ENCODE data around the gene LRRC27. TPM values are rescaled to one million over a fixed set of nuclear protein-coding genes. Genes with fewer than 3 reads are reported as not detected.

The LRRC27 gene
- polyA plus RNA-seq, 3 donors = 3.6 to 12.8 (median 3.6) TPM

GRCh38 chr10:132422903-132423825, 91.2 kb downstream of the LRRC27 start:
- Histone ChIP-seq H3K4me2 (replicated peaks; ENCODE audit: extremely low read depth, low read length, poor library complexity, severe bottlenecking) (peak overlapping the region; percentile 68), H3K4me1 (ENCODE audit: control insufficient read depth in 1 of 2, insufficient read depth in 2 of 2, low read length in 2 of 2) (peaks cover 57 to 58% of the 10 kb centered on the region in 2 donors), H3K27ac (ENCODE audit: low read depth in 1 of 2, low read length in 2 of 2) (peak overlapping the region; percentile 91 to 96), H4K20me1 (ENCODE audit: insufficient read depth, low read length) (no peaks in the 10 kb centered on the region), H3K9ac (ENCODE audit: insufficient read depth, low read length, poor library complexity, severe bottlenecking) (peak overlapping the region; percentile 78), H2AFZ (ENCODE audit: insufficient read depth, low read depth, low read length, poor library complexity, severe bottlenecking) (peak overlapping the region; percentile 51), H3K27me3 (ENCODE audit: control insufficient read depth in 2 of 2, insufficient read depth in 2 of 2, low read length in 2 of 2) (no peaks in the 10 kb centered on the region), H3K9me3 (replicated peaks in 1 of 2; ENCODE audit: control insufficient read depth in 1 of 2, insufficient read depth in 1 of 2, low read length in 2 of 2) (no peaks in the 10 kb centered on the region), H3K79me2 (ENCODE audit: insufficient read depth, low read length) (peaks cover 24% of the 10 kb centered on the region), H3K36me3 (replicated peaks in 1 of 2; ENCODE audit: control insufficient read depth in 1 of 2, insufficient read depth in 2 of 2, low read length in 2 of 2) (peaks cover 0 to 5% of the 10 kb centered on the region in 2 donors), H3K4me3 (replicated peaks in 1 of 3; ENCODE audit: low read depth in 2 of 3, low read length in 3 of 3) (peak overlapping the region in 1 of 3 experiments; percentile 70)
- intact Hi-C loops (cut with micrococcal nuclease) = no loop called here
- DNase-seq = peak; percentile 69 to 79 (median 72)
- no peak for TF ChIP-seq CTCF (IDR thresholded peaks at IDR 0.05)
- Mint-ChIP-seq H3K4me1 (peaks cover 50% of the 10 kb centered on the region), H3K27me3 (ENCODE audit: low read depth in 3 of 3) (no peaks in the 10 kb centered on the region), H3K9me3 (peaks cover 0 to 2% (median 0%) of the 10 kb centered on the region in 7 donors), H3K4me3 (peak overlapping the region; percentile 46 to 72), H3K27ac (peak overlapping the region; percentile 91 to 99 (median 95)), H3K36me3 (peaks cover 0 to 2% of the 10 kb centered on the region in 2 donors)
- 26% methylated on average over 21 of the region's 26 CpGs for WGBS (ENCODE audit: insufficient coverage)

- no peaks in the 10 kb centered on the region for H3K27me3 ChIP-seq (ENCODE audit: control insufficient read depth in 2 of 2, insufficient read depth in 2 of 2, low read length in 2 of 2)
- H3K27ac ChIP-seq (ENCODE audit: low read depth in 1 of 2, low read length in 2 of 2) = no peak overlapping the region
- H3K9me3 Mint-ChIP-seq = peaks cover 0 to 2% (median 0%) of the 10 kb centered on the region in 7 donors
- H3K4me2 ChIP-seq (replicated peaks; ENCODE audit: extremely low read depth, low read length, poor library complexity, severe bottlenecking) = no peak overlapping the region
- peaks cover 14% of the 10 kb centered on the region for H3K79me2 ChIP-seq (ENCODE audit: insufficient read depth, low read length)
- H4K20me1 ChIP-seq (ENCODE audit: insufficient read depth, low read length) = no peaks in the 10 kb centered on the region
- H3K4me1 ChIP-seq (ENCODE audit: control insufficient read depth in 1 of 2, insufficient read depth in 2 of 2, low read length in 2 of 2) = peaks cover 47 to 49% of the 10 kb centered on the region in 2 donors
- no peak for DNase-seq
- no peak overlapping the region for H3K4me3 ChIP-seq (replicated peaks in 1 of 3; ENCODE audit: low read depth in 2 of 3, low read length in 3 of 3)
- H3K36me3 ChIP-seq (replicated peaks in 1 of 2; ENCODE audit: control insufficient read depth in 1 of 2, insufficient read depth in 2 of 2, low read length in 2 of 2) = peaks cover 0 to 6% of the 10 kb centered on the region in 2 donors
- peaks cover 0 to 2% of the 10 kb centered on the region in 2 donors for H3K36me3 Mint-ChIP-seq
- intact Hi-C loops (cut with micrococcal nuclease) = no loop called here
- no peak overlapping the region for H3K27ac Mint-ChIP-seq
- TF ChIP-seq CTCF (IDR thresholded peaks at IDR 0.05) = no peak
- no peak overlapping the region for H3K4me3 Mint-ChIP-seq
- H2AFZ ChIP-seq (ENCODE audit: insufficient read depth, low read depth, low read length, poor library complexity, severe bottlenecking) = no peak overlapping the region
- H3K9ac ChIP-seq (ENCODE audit: insufficient read depth, low read length, poor library complexity, severe bottlenecking) = no peak overlapping the region
- H3K4me1 Mint-ChIP-seq = peaks cover 40% of the 10 kb centered on the region
- 93% methylated on average over 16 of the region's 21 CpGs for WGBS (ENCODE audit: insufficient coverage)
- no peaks in the 10 kb centered on the region for H3K9me3 ChIP-seq (replicated peaks in 1 of 2; ENCODE audit: control insufficient read depth in 1 of 2, insufficient read depth in 1 of 2, low read length in 2 of 2)
- H3K27me3 Mint-ChIP-seq (ENCODE audit: low read depth in 3 of 3) = no peaks in the 10 kb centered on the region
Observed at GRCh38 chr10:132423966-132424861, 92.2 kb downstream of the LRRC27 start.
